GM12864 (cell line): Measurements from ENCODE around the gene SLCO6A1.

Experiments used
- DNase-seq: peaks from one replicate; pipeline ENCODE4 v3.0.0-alpha.2; 2011; ENCODE audit warnings: low read depth
- H3K4me3 ChIP-seq: 2 replicates; pipeline ENCODE4 v1.5.1; 2011; ENCODE audit warnings: mild to moderate bottlenecking, low read depth, low read length, control low read depth
- TF ChIP-seq, protein P1 (sequence below): IDR thresholded peaks from 2 replicates; pipeline ENCODE4 v1.5.1; 2011; ENCODE audit warnings: low read depth, mild to moderate bottlenecking, moderate library complexity, low read length, control low read depth, inconsistent platforms; ENCODE audit errors: missing control alignments

The SLCO6A1 gene, protein sequence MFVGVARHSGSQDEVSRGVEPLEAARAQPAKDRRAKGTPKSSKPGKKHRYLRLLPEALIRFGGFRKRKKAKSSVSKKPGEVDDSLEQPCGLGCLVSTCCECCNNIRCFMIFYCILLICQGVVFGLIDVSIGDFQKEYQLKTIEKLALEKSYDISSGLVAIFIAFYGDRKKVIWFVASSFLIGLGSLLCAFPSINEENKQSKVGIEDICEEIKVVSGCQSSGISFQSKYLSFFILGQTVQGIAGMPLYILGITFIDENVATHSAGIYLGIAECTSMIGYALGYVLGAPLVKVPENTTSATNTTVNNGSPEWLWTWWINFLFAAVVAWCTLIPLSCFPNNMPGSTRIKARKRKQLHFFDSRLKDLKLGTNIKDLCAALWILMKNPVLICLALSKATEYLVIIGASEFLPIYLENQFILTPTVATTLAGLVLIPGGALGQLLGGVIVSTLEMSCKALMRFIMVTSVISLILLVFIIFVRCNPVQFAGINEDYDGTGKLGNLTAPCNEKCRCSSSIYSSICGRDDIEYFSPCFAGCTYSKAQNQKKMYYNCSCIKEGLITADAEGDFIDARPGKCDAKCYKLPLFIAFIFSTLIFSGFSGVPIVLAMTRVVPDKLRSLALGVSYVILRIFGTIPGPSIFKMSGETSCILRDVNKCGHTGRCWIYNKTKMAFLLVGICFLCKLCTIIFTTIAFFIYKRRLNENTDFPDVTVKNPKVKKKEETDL

DNA sequence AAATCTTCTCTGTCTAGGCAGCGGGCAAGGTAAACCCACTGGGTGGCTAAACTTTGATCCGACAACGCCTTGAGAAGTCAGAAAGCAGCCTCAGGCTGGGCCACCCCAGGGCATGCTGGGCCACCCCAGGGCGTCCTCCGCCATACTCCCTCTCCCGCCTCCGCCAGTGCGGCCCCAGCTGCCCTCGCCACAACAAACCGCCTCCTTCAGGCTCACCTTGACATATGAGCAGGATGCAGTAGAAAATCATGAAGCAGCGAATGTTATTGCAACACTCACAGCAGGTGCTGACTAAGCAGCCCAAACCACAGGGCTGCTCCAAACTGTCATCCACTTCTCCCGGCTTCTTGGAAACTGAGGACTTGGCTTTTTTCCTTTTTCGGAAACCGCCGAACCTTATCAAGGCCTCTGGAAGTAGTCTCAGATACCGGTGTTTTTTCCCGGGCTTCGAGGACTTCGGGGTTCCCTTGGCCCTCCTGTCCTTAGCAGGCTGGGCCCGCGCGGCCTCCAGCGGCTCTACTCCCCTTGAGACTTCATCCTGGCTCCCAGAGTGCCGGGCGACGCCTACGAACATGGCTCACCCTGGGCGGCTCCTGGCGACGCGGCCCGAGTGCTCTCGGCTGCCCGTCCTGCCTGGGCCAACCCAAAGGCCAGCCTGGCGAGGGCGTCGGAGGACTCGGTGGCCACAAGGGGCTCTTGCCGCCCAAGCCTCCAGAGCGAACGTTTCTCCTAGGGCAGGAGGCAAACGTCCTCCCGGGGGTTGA lies at the start of gene SLCO6A1:
Gene SLCO6A1 (minus strand): TSS at position 731 of the 764 bp plus-strand sequence. CDS start 157 bp downstream, at position 574.
- no peak within 1 kb of the TSS for H3K4me3 ChIP-seq
- DNase-seq, result no peak
- TF ChIP-seq, protein P1, sequence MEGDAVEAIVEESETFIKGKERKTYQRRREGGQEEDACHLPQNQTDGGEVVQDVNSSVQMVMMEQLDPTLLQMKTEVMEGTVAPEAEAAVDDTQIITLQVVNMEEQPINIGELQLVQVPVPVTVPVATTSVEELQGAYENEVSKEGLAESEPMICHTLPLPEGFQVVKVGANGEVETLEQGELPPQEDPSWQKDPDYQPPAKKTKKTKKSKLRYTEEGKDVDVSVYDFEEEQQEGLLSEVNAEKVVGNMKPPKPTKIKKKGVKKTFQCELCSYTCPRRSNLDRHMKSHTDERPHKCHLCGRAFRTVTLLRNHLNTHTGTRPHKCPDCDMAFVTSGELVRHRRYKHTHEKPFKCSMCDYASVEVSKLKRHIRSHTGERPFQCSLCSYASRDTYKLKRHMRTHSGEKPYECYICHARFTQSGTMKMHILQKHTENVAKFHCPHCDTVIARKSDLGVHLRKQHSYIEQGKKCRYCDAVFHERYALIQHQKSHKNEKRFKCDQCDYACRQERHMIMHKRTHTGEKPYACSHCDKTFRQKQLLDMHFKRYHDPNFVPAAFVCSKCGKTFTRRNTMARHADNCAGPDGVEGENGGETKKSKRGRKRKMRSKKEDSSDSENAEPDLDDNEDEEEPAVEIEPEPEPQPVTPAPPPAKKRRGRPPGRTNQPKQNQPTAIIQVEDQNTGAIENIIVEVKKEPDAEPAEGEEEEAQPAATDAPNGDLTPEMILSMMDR, result no peak

DNA sequence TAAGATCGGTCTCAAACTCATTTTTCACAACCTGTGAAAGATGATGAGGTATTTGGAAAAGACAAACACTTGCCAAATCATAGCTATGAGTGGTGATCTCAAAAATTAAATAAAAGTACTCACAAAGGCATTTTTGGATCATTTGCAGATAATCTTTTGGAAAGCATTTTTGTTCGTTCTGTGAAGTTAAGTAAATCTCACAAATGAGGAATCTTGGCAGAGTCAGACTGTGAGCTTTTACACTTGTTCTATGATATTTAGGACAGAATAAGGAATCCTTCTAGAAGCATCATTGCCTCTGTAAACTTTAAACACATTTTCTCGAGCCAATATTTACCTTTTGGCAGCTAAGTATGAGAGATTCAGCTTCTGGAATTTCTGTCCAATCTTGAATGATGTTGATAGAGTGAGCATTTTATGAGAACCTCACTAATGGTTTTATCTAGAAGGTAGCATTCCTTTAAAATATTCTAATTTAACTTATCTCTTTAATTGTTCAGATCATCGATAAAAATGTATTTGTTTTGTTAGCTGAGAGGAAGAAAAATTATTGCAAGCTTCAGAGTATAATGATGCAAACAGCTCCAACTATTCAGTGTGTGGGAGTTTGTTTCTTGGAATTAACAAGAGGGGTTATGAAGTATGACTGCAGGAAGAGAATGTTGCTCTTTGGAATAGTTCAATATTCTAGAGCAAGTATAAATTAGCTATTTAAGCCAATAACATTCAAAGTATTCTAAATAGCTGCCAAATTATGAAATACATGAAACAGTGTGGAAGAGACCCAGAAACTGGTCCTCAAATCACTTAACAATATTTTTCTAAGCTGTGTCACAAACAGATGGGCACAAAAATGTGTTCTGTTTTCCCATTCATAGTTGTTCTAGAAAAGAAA lies 48.6 kb upstream of the SLCO6A1 start:
- no peak for DNase-seq
- H3K4me3 ChIP-seq, result no peak overlapping the region
- TF ChIP-seq, protein P1, result no peak

DNA sequence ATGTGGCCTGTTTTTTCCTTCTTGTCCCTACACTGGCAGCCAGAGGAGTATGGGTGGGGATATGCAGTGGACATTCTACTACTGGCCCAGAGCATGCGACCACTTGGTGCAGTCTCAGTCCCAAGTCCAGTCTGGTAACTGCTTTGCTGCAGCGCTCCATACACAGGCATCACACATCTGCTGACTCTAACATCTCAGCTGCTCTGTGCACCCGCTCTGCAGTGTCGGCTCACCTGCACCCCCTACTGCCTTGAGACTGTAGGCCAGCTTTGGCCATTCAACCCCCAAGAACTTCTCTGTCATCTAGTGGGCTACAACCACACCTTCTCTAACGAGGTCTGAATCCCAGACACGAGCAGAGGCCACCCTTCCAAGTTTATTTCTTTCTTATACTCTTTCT lies 46.4 kb upstream of the SLCO6A1 start:
- TF ChIP-seq, protein P1, result peak; percentile 68
- H3K4me3 ChIP-seq, result no peak overlapping the region
- DNase-seq, result no peak

DNA sequence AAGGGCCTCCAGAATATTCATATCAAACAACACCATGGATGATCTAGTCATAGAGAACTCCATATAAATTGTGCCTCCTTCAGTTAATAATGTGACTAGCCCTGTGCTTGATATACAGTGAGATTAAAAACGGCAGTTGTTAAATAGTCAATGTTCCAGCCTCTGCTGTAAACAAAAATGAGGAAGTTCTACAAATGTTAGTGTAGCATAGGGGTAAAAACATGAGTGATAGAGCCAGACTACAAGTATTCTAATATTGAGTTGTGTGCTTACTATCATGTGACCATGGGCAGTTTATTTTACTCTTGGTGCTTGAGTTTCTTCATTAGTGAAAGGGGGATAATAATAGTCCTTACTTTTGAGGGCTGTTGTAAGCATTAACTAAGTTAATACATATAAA lies 43.3 kb upstream of the SLCO6A1 start:
- no peak for DNase-seq
- no peak overlapping the region for H3K4me3 ChIP-seq
- TF ChIP-seq, protein P1, result no peak

DNA sequence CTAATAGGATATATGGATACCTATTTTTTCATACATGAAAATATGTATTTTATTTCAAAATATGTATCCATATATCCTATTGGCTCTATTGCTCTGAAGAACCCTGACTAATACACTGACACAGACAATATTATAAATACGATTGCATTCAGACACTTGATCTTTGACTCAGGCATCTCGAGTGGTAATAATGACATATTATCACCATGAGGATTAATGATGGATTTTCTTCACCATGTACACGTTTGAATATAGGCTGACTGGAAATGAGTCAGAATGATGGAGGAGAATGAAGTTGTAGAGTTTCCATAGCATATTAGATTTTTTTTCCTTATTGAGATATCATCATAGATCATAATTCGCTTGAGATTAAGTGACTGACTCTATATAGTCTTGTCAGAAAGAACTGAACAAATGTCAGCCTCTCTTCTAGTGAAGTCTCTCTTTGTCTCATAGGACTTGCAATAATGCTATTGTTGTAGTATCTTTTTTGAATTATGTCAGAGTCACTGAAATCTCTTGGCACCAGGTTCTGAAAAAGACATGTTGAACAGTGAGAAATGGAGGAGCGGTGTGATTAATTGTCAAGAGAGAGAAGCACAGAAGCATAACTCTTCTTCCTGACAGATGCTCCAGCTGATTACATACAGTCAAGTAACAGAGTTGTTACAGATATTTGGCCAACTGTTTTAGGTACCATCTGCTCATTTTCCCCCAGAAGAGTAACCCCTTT lies 41.4 kb upstream of the SLCO6A1 start:
- no peak for DNase-seq
- TF ChIP-seq, protein P1, result no peak
- H3K4me3 ChIP-seq, result no peak overlapping the region
